Breast epithelium (tissue), 4 donors: Measurements from ENCODE around the gene SRPX. TPM values are rescaled to one million over a fixed set of nuclear protein-coding genes. Genes with fewer than 3 reads are reported as not detected.

Source experiments
- DNase-seq, 2 donors: peaks; one replicate each; pipeline ENCODE4 v3.0.0-alpha.2; 2019; ENCODE audit warnings: low spot score in 2 of 2
- H3K27ac ChIP-seq, 2 donors: fragments of 200-600 bp; sonication (generic) in 1 of 2; one replicate each; pipeline ENCODE4 v1.5.1; 2016 to 2019; ENCODE audit warnings: mild to moderate bottlenecking in 1 of 2
- H3K27me3 ChIP-seq, 2 donors: fragments of 200-600 bp; sonication (generic) in 1 of 2; one replicate each; pipeline versions ENCODE4 v1.5.1 to v1.6.0; 2017 to 2019; ENCODE audit warnings: control low read depth in 1 of 2, mild to moderate bottlenecking in 1 of 2
- H3K36me3 ChIP-seq: fragments of 200-600 bp; one replicate; pipeline ENCODE4 v1.5.1; 2019
- H3K4me1 ChIP-seq, 2 donors: fragments of 200-600 bp; sonication (generic); one replicate each; pipeline ENCODE4 v1.5.1; 2016 to 2019; ENCODE audit warnings: control low read depth in 1 of 2
- H3K4me3 ChIP-seq, 3 donors: fragments of 200-600 bp; sonication (generic); 1 replicate in 2 of 3; 2 replicates in 1 of 3; pipeline ENCODE4 v1.5.1; 2016 to 2019; ENCODE audit warnings: mild to moderate bottlenecking in 3 of 3, moderate library complexity in 2 of 3
- H3K9me3 ChIP-seq, 2 donors: fragments of 200-600 bp; sonication (generic) in 1 of 2; one replicate each; pipeline ENCODE4 v1.5.1; 2016 to 2019; ENCODE audit warnings: control low read depth in 1 of 2
- CTCF ChIP-seq, 3 donors: fragments of 450-650 bp; IDR thresholded peaks; one replicate each; pipeline ENCODE4 v1.5.1; 2016 to 2017; ENCODE audit warnings: antibody characterized with exemption in 3 of 3, mild to moderate bottlenecking in 3 of 3, moderate library complexity in 3 of 3
- POLR2A ChIP-seq: fragments of 450-650 bp; IDR thresholded peaks from one replicate; pipeline ENCODE4 v1.6.1; 2016; ENCODE audit warnings: antibody characterized with exemption, mild to moderate bottlenecking, moderate library complexity
- POLR2AphosphoS5 ChIP-seq, 3 donors: sonication (generic); formaldehyde crosslinking; IDR thresholded peaks; one replicate each; pipeline ENCODE4 v1.6.1; 2017; ENCODE audit warnings: antibody characterized with exemption in 3 of 3
- intact Hi-C: fragments of 100-400 bp; cut with DNase I; formaldehyde crosslinking; loops from one replicate; pipeline ENCODE4 v1.15.1; 2023; ENCODE audit warnings: low total_unique reads
- total RNA-seq, 3 donors: library from RNA; depleted of rRNA; stranded (reverse); fragments of >200 nt; gene quantifications; one replicate each; pipeline ENCODE4 v1.1.0, GENCODE V29; 2016

The SRPX gene
- total RNA-seq, 3 donors from 2014 or later = 108 to 415 (median 168) TPM

DNA sequence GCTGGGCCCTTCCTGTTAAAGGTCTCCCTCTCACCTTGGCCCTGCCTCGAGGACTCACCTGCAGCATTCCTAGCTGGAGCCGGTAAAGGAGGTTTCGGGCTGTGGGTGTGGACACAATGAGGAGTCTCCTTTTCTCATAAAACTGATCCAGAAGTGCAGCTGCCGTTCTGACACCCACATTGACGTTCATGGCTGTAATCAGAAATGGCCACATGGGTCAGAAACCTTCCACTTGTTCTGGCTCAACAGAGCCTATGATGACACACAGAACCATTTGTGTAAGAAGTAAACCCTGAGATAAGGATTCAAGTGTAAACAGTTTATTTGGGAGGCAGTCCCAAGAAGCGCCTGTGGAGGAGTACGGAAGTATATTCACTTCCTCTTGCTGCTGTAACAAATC, 63.8 kb downstream of the SRPX start:
- H3K4me3 ChIP-seq = no peak overlapping the region
- H3K36me3 ChIP-seq = no peaks in the 10 kb centered on the region
- DNase-seq = no peak
- intact Hi-C loops = no loop called here
- no peaks in the 10 kb centered on the region for H3K9me3 ChIP-seq
- H3K4me1 ChIP-seq = no peaks in the 10 kb centered on the region
- TF ChIP-seq CTCF (IDR thresholded peaks at IDR 0.05) (no peak), POLR2A (no peak), POLR2AphosphoS5 (IDR thresholded peaks at IDR 0.05) (no peak)
- H3K27me3 ChIP-seq = peaks cover 0 to 41% of the 10 kb centered on the region in 2 donors
- no peak overlapping the region for H3K27ac ChIP-seq

DNA sequence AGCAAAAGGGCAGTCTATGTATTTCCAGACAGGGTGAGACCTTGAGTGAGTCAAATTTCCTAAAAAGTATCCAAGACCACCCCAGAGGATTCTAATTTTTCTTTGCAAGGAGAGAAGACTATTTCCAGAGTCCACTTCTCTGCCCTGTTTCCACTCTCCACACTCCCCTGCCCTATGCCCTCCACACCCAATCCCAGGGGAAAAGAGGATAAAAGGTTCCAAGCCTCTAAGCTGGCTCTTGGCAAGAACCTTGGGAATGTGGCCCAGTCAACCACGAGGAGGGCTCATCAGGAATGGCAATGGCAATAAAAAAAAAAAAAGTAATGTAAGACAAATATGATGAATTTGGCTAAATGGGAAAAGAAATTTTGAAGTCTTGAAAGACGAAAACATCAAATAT, 65.9 kb downstream of the SRPX start:
- intact Hi-C loops = no loop called here
- H3K4me3 ChIP-seq = no peak overlapping the region
- H3K27ac ChIP-seq = no peak overlapping the region
- H3K9me3 ChIP-seq = no peaks in the 10 kb centered on the region
- no peaks in the 10 kb centered on the region for H3K36me3 ChIP-seq
- TF ChIP-seq POLR2A = no peak
- TF ChIP-seq POLR2AphosphoS5 (IDR thresholded peaks at IDR 0.05) = no peak
- no peak for TF ChIP-seq CTCF (IDR thresholded peaks at IDR 0.05)
- H3K4me1 ChIP-seq = no peaks in the 10 kb centered on the region
- DNase-seq = no peak
- peaks cover 0 to 37% of the 10 kb centered on the region in 2 donors for H3K27me3 ChIP-seq

DNA sequence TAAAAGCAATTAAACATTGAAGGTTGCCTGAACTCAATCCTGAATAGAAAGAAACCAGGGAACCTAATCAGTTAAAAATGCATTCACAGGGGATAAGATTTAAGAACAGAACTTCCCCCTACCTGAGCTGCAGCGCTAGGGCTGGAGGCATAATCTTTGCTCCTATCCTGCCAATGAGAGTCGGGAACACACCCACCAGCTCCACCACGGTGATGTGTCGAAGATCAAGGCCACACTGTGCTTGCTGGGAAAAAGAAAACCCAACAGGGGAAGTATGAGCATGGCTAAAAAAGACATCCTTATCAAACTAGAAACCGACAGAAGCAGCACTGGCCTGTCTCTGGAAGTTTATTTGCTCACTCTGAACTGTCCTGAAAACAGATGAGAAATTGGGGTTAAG, 66.3 kb downstream of the SRPX start:
- Histone ChIP-seq H3K4me3 (no peak overlapping the region), H3K27me3 (peaks cover 0 to 37% of the 10 kb centered on the region in 2 donors), H3K36me3 (no peaks in the 10 kb centered on the region), H3K4me1 (no peaks in the 10 kb centered on the region), H3K9me3 (no peaks in the 10 kb centered on the region), H3K27ac (no peak overlapping the region)
- DNase-seq = no peak
- intact Hi-C loops = no loop called here
- TF ChIP-seq POLR2AphosphoS5 (IDR thresholded peaks at IDR 0.05) = no peak
- TF ChIP-seq CTCF (IDR thresholded peaks at IDR 0.05) = no peak
- TF ChIP-seq POLR2A = no peak

- Histone ChIP-seq H3K4me3 (no peak overlapping the region), H3K4me1 (no peaks in the 10 kb centered on the region), H3K36me3 (no peaks in the 10 kb centered on the region), H3K9me3 (no peaks in the 10 kb centered on the region), H3K27me3 (peaks cover 0 to 38% of the 10 kb centered on the region in 2 donors), H3K27ac (no peak overlapping the region)
- TF ChIP-seq POLR2A (no peak), POLR2AphosphoS5 (IDR thresholded peaks at IDR 0.05) (no peak), CTCF (IDR thresholded peaks at IDR 0.05) (no peak)
- no peak for DNase-seq
- intact Hi-C loops = no loop called here
Observed at GRCh38 chrX:38151441-38151840, 69.2 kb downstream of the SRPX start.

- Histone ChIP-seq H3K4me3 (no peak overlapping the region), H3K4me1 (no peaks in the 10 kb centered on the region), H3K27me3 (peaks cover 0 to 41% of the 10 kb centered on the region in 2 donors), H3K36me3 (no peaks in the 10 kb centered on the region), H3K27ac (no peak overlapping the region), H3K9me3 (no peaks in the 10 kb centered on the region)
- DNase-seq = no peak
- no peak for TF ChIP-seq POLR2AphosphoS5 (IDR thresholded peaks at IDR 0.05)
- TF ChIP-seq POLR2A = no peak
- no peak for TF ChIP-seq CTCF (IDR thresholded peaks at IDR 0.05)
- intact Hi-C loops = no loop called here
Observed at GRCh38 chrX:38150993-38151392, 69.7 kb downstream of the SRPX start.
